ENCODE data around the gene BPIFB1. TPM values are rescaled to one million over a fixed set of nuclear protein-coding genes. Genes with fewer than 3 reads are reported as not detected.

BPIFB1 gene
- total and polyA plus RNA-seq, 4 donors, result 0.05 to 0.13 TPM; not detected in 2

DNA sequence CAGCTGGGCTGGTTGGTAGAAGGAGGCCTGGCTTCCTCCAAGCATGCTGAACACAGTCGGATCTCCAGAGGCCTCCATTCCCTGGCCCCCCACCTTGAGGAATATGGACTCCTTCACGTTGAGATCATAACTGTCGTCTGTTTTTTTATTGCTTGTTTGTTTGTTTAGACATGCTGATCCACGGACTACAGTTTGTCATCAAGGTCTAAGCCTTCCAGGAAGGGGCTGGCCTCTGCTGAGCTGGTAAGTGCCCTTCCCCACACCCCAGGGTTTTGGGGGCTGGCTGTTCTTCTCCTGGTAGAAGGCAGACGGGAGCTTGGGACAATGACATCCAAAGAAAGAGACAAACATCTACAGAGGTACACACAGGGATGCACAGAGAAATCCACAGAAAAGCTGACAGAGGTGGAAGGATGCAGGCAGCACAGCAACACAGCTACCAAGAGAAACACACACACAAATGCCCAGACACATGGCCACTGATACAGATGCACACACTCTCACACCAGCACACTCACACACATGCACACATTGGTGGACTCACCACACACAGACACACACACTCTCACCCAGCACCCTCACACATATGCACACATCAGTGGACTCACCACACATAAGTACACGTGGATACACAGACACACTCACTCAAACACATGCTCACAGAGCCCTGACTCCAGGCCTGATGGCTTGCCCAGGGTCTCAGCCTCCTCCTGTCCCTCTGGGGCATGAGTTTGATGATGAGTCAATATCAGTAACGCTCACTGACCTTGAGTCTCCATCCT lies 40.5 kb upstream of the BPIFB1 start:
- DNase-seq, result no peak
- intact Hi-C loops (cut with DNase I), result no loop called here
- Histone ChIP-seq H3K4me1 (ENCODE audit: control insufficient read depth in 1 of 2, insufficient read depth in 2 of 2, low read length in 2 of 2) (no peaks in the 10 kb centered on the region), H3K9me3 (ENCODE audit: control insufficient read depth, low read length) (no peaks in the 10 kb centered on the region), H3K36me3 (ENCODE audit: control insufficient read depth in 1 of 2, insufficient read depth in 2 of 2, low read length in 1 of 2) (no peaks in the 10 kb centered on the region), H3K27me3 (ENCODE audit: control insufficient read depth in 1 of 2, insufficient read depth in 2 of 2, low read length in 1 of 2) (no peaks in the 10 kb centered on the region), H3K27ac (ENCODE audit: low read depth in 1 of 2, low read length in 2 of 2) (no peak overlapping the region), H3K4me3 (ENCODE audit: low read length in 2 of 2) (no peak overlapping the region)
- ATAC-seq (ENCODE audit: low FRiP score), result no peak
- 48 to 61% methylated on average over 7 of the region's 7 CpGs for WGBS, 2 donors

DNA sequence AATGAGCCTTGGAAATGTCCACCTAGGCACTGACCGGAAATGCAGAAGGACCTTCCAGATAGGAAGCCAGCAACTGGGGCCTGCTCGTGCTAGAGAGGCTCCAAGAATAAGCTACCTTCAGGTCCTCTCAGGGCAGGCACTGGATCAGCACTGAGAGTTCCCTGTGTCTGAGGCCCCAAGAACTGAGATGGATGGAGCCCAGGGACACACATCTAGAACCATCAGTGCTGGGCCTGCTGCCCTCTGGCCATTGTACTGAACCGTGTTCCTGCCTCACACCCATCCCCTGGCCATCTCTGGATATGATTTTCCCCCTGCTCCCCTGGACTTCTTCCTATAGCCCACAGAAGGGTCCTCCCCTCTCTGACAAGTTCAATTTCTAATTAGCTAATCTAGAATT lies 36.9 kb upstream of the BPIFB1 start:
- 69 to 72% methylated on average over 3 of the region's 3 CpGs for WGBS, 2 donors
- DNase-seq (no peak), ATAC-seq (ENCODE audit: low FRiP score) (no peak)
- H3K27ac ChIP-seq (ENCODE audit: low read depth in 1 of 2, low read length in 2 of 2), result no peak overlapping the region
- H3K9me3 ChIP-seq (ENCODE audit: control insufficient read depth, low read length), result no peaks in the 10 kb centered on the region
- no peaks in the 10 kb centered on the region for H3K4me1 ChIP-seq (ENCODE audit: control insufficient read depth in 1 of 2, insufficient read depth in 2 of 2, low read length in 2 of 2)
- H3K27me3 ChIP-seq (ENCODE audit: control insufficient read depth in 1 of 2, insufficient read depth in 2 of 2, low read length in 1 of 2), result peaks cover 0 to 3% of the 10 kb centered on the region in 2 donors
- intact Hi-C loops (cut with DNase I), result no loop called here
- no peaks in the 10 kb centered on the region for H3K36me3 ChIP-seq (ENCODE audit: control insufficient read depth in 1 of 2, insufficient read depth in 2 of 2, low read length in 1 of 2)
- no peak overlapping the region for H3K4me3 ChIP-seq (ENCODE audit: low read length in 2 of 2)

DNA sequence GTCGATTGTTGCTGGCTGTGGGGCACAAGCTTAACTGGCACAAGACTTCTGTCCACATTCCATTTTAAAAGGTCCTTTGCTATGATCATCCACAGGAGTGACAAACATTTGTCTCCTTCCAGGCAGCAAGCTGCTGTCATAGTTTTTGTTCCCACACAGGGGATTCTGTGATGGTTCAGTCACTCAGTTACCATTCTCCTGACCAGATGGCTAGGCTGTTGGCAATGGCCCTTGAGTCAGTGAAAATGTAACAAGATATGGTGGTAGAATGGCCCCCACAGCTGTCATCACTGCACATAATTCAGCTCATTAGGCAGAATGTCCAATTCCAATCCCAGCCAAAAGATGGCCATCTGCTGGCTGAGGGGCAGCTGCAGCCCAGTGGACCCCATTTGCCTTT lies 33.6 kb upstream of the BPIFB1 start:
- H3K4me3 ChIP-seq (ENCODE audit: low read length in 2 of 2), result no peak overlapping the region
- H3K27me3 ChIP-seq (ENCODE audit: control insufficient read depth in 1 of 2, insufficient read depth in 2 of 2, low read length in 1 of 2), result peaks cover 0 to 3% of the 10 kb centered on the region in 2 donors
- WGBS, 2 donors, result 71 to 89% methylated on average over 1 of the region's 1 CpG
- H3K9me3 ChIP-seq (ENCODE audit: control insufficient read depth, low read length), result no peaks in the 10 kb centered on the region
- intact Hi-C loops (cut with DNase I), result no loop called here
- H3K27ac ChIP-seq (ENCODE audit: low read depth in 1 of 2, low read length in 2 of 2), result no peak overlapping the region
- H3K4me1 ChIP-seq (ENCODE audit: control insufficient read depth in 1 of 2, insufficient read depth in 2 of 2, low read length in 2 of 2), result no peaks in the 10 kb centered on the region
- DNase-seq (no peak), ATAC-seq (ENCODE audit: low FRiP score) (no peak)
- no peaks in the 10 kb centered on the region for H3K36me3 ChIP-seq (ENCODE audit: control insufficient read depth in 1 of 2, insufficient read depth in 2 of 2, low read length in 1 of 2)

DNA sequence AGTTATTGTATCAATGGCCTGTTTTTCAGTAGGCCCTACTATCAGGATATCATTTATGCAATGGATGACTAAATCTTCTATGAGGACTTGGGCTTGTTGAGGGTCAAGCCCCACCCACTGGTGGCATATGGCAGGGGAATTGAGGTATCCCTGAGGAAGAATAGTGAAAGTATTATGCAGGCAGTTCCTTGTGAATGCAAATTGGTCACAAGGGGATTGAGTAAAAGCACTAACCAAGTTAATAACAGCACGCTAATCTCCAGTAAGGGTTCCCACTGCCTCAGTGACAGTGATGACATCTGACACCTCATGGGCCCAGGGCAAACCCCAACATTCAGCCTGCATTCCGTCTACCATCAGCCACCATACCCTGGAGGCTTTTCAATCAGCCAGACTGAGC lies 32.3 kb upstream of the BPIFB1 start:
- H3K4me1 ChIP-seq (ENCODE audit: control insufficient read depth in 1 of 2, insufficient read depth in 2 of 2, low read length in 2 of 2), result no peaks in the 10 kb centered on the region
- H3K27me3 ChIP-seq (ENCODE audit: control insufficient read depth in 1 of 2, insufficient read depth in 2 of 2, low read length in 1 of 2), result peaks cover 0 to 3% of the 10 kb centered on the region in 2 donors
- DNase-seq (no peak), ATAC-seq (ENCODE audit: low FRiP score) (no peak)
- H3K9me3 ChIP-seq (ENCODE audit: control insufficient read depth, low read length), result no peaks in the 10 kb centered on the region
- H3K36me3 ChIP-seq (ENCODE audit: control insufficient read depth in 1 of 2, insufficient read depth in 2 of 2, low read length in 1 of 2), result no peaks in the 10 kb centered on the region
- intact Hi-C loops (cut with DNase I), result no loop called here
- H3K4me3 ChIP-seq (ENCODE audit: low read length in 2 of 2), result no peak overlapping the region
- no peak overlapping the region for H3K27ac ChIP-seq (ENCODE audit: low read depth in 1 of 2, low read length in 2 of 2)
- WGBS, 2 donors, result 17 to 21% methylated on average over 2 of the region's 2 CpGs

DNA sequence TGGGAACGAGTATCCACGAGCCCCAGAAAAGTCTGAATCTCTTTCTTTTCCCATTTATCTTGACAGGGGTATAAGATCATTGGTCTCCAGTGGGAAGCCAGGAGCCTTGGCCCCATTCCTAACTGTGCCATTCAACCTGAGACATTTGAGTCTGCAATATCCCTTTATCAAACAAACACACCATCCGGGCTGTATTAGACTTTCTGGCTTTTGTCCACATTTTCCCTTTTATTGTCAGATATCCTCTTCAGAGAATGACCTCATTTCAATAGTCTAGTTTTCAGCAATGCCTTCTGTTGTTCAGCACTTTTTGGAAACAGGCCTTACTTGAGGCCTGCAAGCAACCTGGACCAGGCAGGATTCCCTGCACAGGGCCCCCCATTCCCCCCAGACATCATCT lies 31.5 kb upstream of the BPIFB1 start:
- Histone ChIP-seq H3K27ac (ENCODE audit: low read depth in 1 of 2, low read length in 2 of 2) (no peak overlapping the region), H3K9me3 (ENCODE audit: control insufficient read depth, low read length) (no peaks in the 10 kb centered on the region)
- WGBS, 2 donors, result 62 to 64% methylated on average over 3 of the region's 3 CpGs

DNA sequence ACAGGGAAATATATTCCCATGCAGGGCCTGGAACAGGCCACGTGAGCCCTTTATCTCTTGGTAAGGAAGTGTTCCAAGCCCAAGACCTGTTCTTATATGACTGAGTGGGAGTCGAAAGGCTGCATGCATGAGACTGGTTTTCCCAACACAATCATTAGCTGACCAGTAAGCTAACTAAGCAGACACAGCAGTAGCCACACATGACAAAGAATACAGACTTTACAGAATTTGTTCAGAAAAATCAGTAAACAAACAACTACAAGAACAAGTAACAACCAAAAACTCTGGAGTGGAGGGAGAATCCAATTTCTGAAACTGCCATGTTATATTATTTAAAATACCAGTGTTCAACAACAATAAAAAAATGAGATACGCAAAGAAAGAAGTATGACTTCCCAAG lies 30.6 kb upstream of the BPIFB1 start:
- H3K4me1 ChIP-seq (ENCODE audit: control insufficient read depth in 1 of 2, insufficient read depth in 2 of 2, low read length in 2 of 2), result no peaks in the 10 kb centered on the region
- WGBS, 2 donors, result 73 to 75% methylated on average over 3 of the region's 3 CpGs
- DNase-seq (no peak), ATAC-seq (ENCODE audit: low FRiP score) (no peak)
- H3K27me3 ChIP-seq (ENCODE audit: control insufficient read depth in 1 of 2, insufficient read depth in 2 of 2, low read length in 1 of 2), result peaks cover 0 to 3% of the 10 kb centered on the region in 2 donors
- no peak overlapping the region for H3K27ac ChIP-seq (ENCODE audit: low read depth in 1 of 2, low read length in 2 of 2)
- no peaks in the 10 kb centered on the region for H3K36me3 ChIP-seq (ENCODE audit: control insufficient read depth in 1 of 2, insufficient read depth in 2 of 2, low read length in 1 of 2)
- intact Hi-C loops (cut with DNase I), result no loop called here
- H3K4me3 ChIP-seq (ENCODE audit: low read length in 2 of 2), result no peak overlapping the region
- H3K9me3 ChIP-seq (ENCODE audit: control insufficient read depth, low read length), result no peaks in the 10 kb centered on the region

More for the DNA sequence above, 31.5 kb upstream of the BPIFB1 start:
- Histone ChIP-seq H3K4me3 (ENCODE audit: low read length in 2 of 2) (no peak overlapping the region), H3K27me3 (ENCODE audit: control insufficient read depth in 1 of 2, insufficient read depth in 2 of 2, low read length in 1 of 2) (peaks cover 0 to 3% of the 10 kb centered on the region in 2 donors), H3K36me3 (ENCODE audit: control insufficient read depth in 1 of 2, insufficient read depth in 2 of 2, low read length in 1 of 2) (no peaks in the 10 kb centered on the region), H3K4me1 (ENCODE audit: control insufficient read depth in 1 of 2, insufficient read depth in 2 of 2, low read length in 2 of 2) (no peaks in the 10 kb centered on the region)
- no peak for ATAC-seq (ENCODE audit: low FRiP score)
- no peak for DNase-seq
- intact Hi-C loops (cut with DNase I), result no loop called here

DNA sequence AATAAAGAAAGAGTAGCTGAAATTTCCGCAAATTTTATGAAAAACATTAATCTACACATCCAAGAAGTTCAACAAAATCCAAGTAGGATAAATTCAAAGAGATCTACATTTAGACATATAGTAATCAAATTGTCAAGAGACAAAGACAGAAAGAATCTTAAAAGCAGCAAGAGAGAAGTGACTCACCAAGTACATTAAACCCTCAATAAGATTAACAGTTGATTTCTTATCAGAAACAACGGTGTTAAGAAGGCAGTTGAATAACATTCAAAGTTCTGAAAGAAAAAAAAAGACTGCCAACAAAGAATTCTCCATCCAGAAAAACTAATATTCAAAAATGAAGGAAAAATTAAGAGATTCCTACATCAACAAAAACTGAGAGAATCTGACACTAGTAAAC lies 28.0 kb upstream of the BPIFB1 start:
- Histone ChIP-seq H3K27me3 (ENCODE audit: control insufficient read depth in 1 of 2, insufficient read depth in 2 of 2, low read length in 1 of 2) (no peaks in the 10 kb centered on the region), H3K4me1 (ENCODE audit: control insufficient read depth in 1 of 2, insufficient read depth in 2 of 2, low read length in 2 of 2) (no peaks in the 10 kb centered on the region), H3K4me3 (ENCODE audit: low read length in 2 of 2) (no peak overlapping the region), H3K27ac (ENCODE audit: low read depth in 1 of 2, low read length in 2 of 2) (no peak overlapping the region), H3K36me3 (ENCODE audit: control insufficient read depth in 1 of 2, insufficient read depth in 2 of 2, low read length in 1 of 2) (no peaks in the 10 kb centered on the region), H3K9me3 (ENCODE audit: control insufficient read depth, low read length) (no peaks in the 10 kb centered on the region)
- no peak for ATAC-seq (ENCODE audit: low FRiP score)
- intact Hi-C loops (cut with DNase I), result no loop called here
- no peak for DNase-seq
- WGBS, 2 donors, result 57 to 60% methylated on average over 2 of the region's 2 CpGs

DNA sequence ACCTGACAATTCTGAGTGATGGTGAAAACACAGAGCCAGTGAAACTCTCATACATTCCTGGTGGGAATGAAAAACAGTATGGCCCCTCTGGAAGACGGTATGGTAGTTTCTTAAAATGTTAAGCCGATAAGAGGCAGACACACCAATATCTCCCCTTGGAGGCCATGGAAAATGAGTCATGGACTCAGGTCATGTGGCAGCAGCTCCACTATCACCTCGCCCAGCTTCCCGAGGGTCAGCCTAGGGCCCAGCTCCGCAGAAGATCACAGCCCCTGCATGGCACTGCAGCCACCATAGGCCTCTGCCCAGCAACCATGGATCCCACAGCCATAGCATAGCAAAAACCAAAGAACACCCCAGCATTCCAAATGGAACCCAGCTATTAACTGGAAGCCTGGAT lies 25.8 kb upstream of the BPIFB1 start:
- Histone ChIP-seq H3K36me3 (ENCODE audit: control insufficient read depth in 1 of 2, insufficient read depth in 2 of 2, low read length in 1 of 2) (no peaks in the 10 kb centered on the region), H3K27ac (ENCODE audit: low read depth in 1 of 2, low read length in 2 of 2) (no peak overlapping the region), H3K4me3 (ENCODE audit: low read length in 2 of 2) (no peak overlapping the region), H3K9me3 (ENCODE audit: control insufficient read depth, low read length) (peaks cover 4% of the 10 kb centered on the region), H3K4me1 (ENCODE audit: control insufficient read depth in 1 of 2, insufficient read depth in 2 of 2, low read length in 2 of 2) (no peaks in the 10 kb centered on the region), H3K27me3 (ENCODE audit: control insufficient read depth in 1 of 2, insufficient read depth in 2 of 2, low read length in 1 of 2) (peaks cover 0 to 2% of the 10 kb centered on the region in 2 donors)
- ATAC-seq (ENCODE audit: low FRiP score) (no peak), DNase-seq (no peak)
- intact Hi-C loops (cut with DNase I), result no loop called here
- 63 to 67% methylated on average over 5 of the region's 5 CpGs for WGBS, 2 donors

DNA sequence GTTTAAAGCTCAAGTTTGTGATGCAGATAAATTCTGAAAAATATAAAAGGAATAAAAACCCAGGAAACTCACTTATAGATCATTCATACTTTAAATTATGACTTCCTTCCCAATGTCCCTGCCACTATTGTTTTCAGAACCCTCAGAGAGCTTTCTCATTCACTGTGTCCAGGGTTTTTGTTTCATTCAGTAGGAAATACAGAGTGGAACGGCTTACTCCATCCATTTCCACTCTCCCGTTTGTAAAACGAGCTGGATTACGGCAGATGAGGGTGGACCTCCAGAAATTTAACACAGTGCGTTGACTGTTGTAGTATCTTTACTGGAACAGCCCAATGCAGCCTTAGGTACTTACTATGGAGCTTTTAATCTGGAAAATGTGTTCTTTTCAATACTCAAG lies 23.6 kb upstream of the BPIFB1 start:
- 64 to 72% methylated on average over 5 of the region's 5 CpGs for WGBS, 2 donors
- DNase-seq, result no peak
- Histone ChIP-seq H3K4me1 (ENCODE audit: control insufficient read depth in 1 of 2, insufficient read depth in 2 of 2, low read length in 2 of 2) (no peaks in the 10 kb centered on the region), H3K27me3 (ENCODE audit: control insufficient read depth in 1 of 2, insufficient read depth in 2 of 2, low read length in 1 of 2) (peaks cover 0 to 2% of the 10 kb centered on the region in 2 donors), H3K27ac (ENCODE audit: low read depth in 1 of 2, low read length in 2 of 2) (no peak overlapping the region), H3K36me3 (ENCODE audit: control insufficient read depth in 1 of 2, insufficient read depth in 2 of 2, low read length in 1 of 2) (no peaks in the 10 kb centered on the region), H3K4me3 (ENCODE audit: low read length in 2 of 2) (no peak overlapping the region), H3K9me3 (ENCODE audit: control insufficient read depth, low read length) (peaks cover 5% of the 10 kb centered on the region)
- intact Hi-C loops (cut with DNase I), result no loop called here
- ATAC-seq (ENCODE audit: low FRiP score), result no peak

Measured in aorta (tissue), 5 donors.